Fibroblast of lung (primary cell): ENCODE results near the gene LSAMP. TPM values are rescaled to one million over a fixed set of nuclear protein-coding genes. Genes with fewer than 3 reads are reported as not detected.

Source experiments
- DNase-seq, 2 donors: peaks; one replicate each; pipeline versions ENCODE4 v3.0.0 to v3.0.0-alpha.2; 2010; ENCODE audit warnings: low read depth in 2 of 2
- H2AFZ ChIP-seq: 2 replicates; pipeline ENCODE4 v1.5.1; 2012; ENCODE audit warnings: low read length, control low read depth, inconsistent platforms
- H3K27ac ChIP-seq: 2 replicates; pipeline ENCODE4 v1.5.1; 2011; ENCODE audit warnings: low read length, control low read depth; ENCODE audit not compliant: insufficient read depth
- H3K27me3 ChIP-seq: 2 replicates; pipeline ENCODE4 v1.5.1; 2011; ENCODE audit warnings: mild to moderate bottlenecking, low read length; ENCODE audit not compliant: control insufficient read depth, insufficient read depth
- H3K36me3 ChIP-seq: 2 replicates; pipeline ENCODE4 v1.5.1; 2011; ENCODE audit warnings: low read length; ENCODE audit not compliant: control insufficient read depth, insufficient read depth
- H3K4me1 ChIP-seq: 2 replicates; pipeline ENCODE4 v1.5.1; 2011; ENCODE audit warnings: low read length; ENCODE audit not compliant: control insufficient read depth, insufficient read depth; ENCODE audit errors: extremely low read depth
- H3K4me2 ChIP-seq: 2 replicates; pipeline ENCODE4 v1.5.1; 2011; ENCODE audit warnings: low read length, control low read depth; ENCODE audit not compliant: insufficient read depth; ENCODE audit errors: extremely low read depth
- H3K4me3 ChIP-seq, 4 experiments: fragments of 200-600 bp in 1 of 4; sonication (generic) in 1 of 4; replicated peaks in 1 of 4; 2 replicates each; pipeline ENCODE4 v1.5.1; 2011 to 2016; ENCODE audit warnings: low read length in 4 of 4, low read depth in 3 of 4, mild to moderate bottlenecking in 3 of 4, control low read depth in 2 of 4, inconsistent platforms in 1 of 4, mixed read lengths in 1 of 4; ENCODE audit not compliant: insufficient read depth in 1 of 4; ENCODE audit errors: control extremely low read depth in 1 of 4
- H3K79me2 ChIP-seq: 2 replicates; pipeline ENCODE4 v1.5.1; 2012; ENCODE audit warnings: mild to moderate bottlenecking, low read length, inconsistent platforms; ENCODE audit not compliant: control insufficient read depth, insufficient read depth
- H3K9ac ChIP-seq: 2 replicates; pipeline ENCODE4 v1.5.1; 2011; ENCODE audit warnings: mild to moderate bottlenecking, low read length, control low read depth; ENCODE audit not compliant: insufficient read depth
- H3K9me3 ChIP-seq: 2 replicates; pipeline ENCODE4 v1.5.1; 2012; ENCODE audit warnings: low read depth, low read length; ENCODE audit not compliant: control insufficient read depth, insufficient read depth
- H4K20me1 ChIP-seq: 2 replicates; pipeline ENCODE4 v1.5.1; 2011; ENCODE audit warnings: low read length; ENCODE audit not compliant: control insufficient read depth, insufficient read depth; ENCODE audit errors: extremely low read depth
- EZH2 ChIP-seq: IDR thresholded peaks from 2 replicates; pipeline ENCODE4 v1.5.1; 2012; ENCODE audit warnings: low read length, control low read depth, mild to moderate bottlenecking; ENCODE audit errors: missing control alignments
- polyA plus RNA-seq, 2 donors: library from polyadenylated mRNA; depleted of rRNA in 1 of 2; stranded (reverse) in 1 of 2; unstranded in 1 of 2; fragments of >200 nt; gene quantifications; 2 replicates each; pipeline ENCODE4 v1.2.1, GENCODE V29; 2011 to 2012; ENCODE audit warnings: missing spikeins in 1 of 2
- total RNA-seq: library from RNA; depleted of rRNA; stranded (reverse); fragments of >200 nt; gene quantifications from 2 replicates; pipeline ENCODE4 v1.2.1, GENCODE V29; 2014
- TF ChIP-seq, protein P1 (sequence below), 2 donors: IDR thresholded peaks in 1 of 2; conservative IDR thresholded peaks in 1 of 2; 1 replicate in 1 of 2; 2 replicates in 1 of 2; pipeline ENCODE4 v1.5.1; 2011 to 2012; ENCODE audit warnings: low read length in 2 of 2, control low read depth in 1 of 2, inconsistent platforms in 1 of 2, low read depth in 1 of 2, mild to moderate bottlenecking in 1 of 2

LSAMP gene
- total and polyA plus RNA-seq, 2 donors (not counting 1 experiment from before 2014, with no cell fraction given): 4.8 to 5.9 TPM

- H3K4me3 ChIP-seq: no peak overlapping the region
- no peaks in the 10 kb centered on the region for H4K20me1 ChIP-seq
- TF ChIP-seq, protein P1, sequence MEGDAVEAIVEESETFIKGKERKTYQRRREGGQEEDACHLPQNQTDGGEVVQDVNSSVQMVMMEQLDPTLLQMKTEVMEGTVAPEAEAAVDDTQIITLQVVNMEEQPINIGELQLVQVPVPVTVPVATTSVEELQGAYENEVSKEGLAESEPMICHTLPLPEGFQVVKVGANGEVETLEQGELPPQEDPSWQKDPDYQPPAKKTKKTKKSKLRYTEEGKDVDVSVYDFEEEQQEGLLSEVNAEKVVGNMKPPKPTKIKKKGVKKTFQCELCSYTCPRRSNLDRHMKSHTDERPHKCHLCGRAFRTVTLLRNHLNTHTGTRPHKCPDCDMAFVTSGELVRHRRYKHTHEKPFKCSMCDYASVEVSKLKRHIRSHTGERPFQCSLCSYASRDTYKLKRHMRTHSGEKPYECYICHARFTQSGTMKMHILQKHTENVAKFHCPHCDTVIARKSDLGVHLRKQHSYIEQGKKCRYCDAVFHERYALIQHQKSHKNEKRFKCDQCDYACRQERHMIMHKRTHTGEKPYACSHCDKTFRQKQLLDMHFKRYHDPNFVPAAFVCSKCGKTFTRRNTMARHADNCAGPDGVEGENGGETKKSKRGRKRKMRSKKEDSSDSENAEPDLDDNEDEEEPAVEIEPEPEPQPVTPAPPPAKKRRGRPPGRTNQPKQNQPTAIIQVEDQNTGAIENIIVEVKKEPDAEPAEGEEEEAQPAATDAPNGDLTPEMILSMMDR (conservative IDR thresholded peaks at IDR 0.05 in 1 of 2, IDR thresholded peaks at IDR 0.05 in 1 of 2; ENCODE audit: low read depth in 1 of 2, low read length in 2 of 2): no peak
- TF ChIP-seq EZH2: no peak
- no peak overlapping the region for H3K27ac ChIP-seq
- no peak overlapping the region for H3K4me2 ChIP-seq
- H3K79me2 ChIP-seq: no peaks in the 10 kb centered on the region
- no peaks in the 10 kb centered on the region for H3K27me3 ChIP-seq
- no peaks in the 10 kb centered on the region for H3K9me3 ChIP-seq
- H3K36me3 ChIP-seq: no peaks in the 10 kb centered on the region
- H3K4me1 ChIP-seq: no peaks in the 10 kb centered on the region
- no peak overlapping the region for H2AFZ ChIP-seq
- no peak for DNase-seq
- no peak overlapping the region for H3K9ac ChIP-seq
These were observed 145.6 kb downstream of the LSAMP start for GRCh38 chr3:116299646-116300081.

DNA sequence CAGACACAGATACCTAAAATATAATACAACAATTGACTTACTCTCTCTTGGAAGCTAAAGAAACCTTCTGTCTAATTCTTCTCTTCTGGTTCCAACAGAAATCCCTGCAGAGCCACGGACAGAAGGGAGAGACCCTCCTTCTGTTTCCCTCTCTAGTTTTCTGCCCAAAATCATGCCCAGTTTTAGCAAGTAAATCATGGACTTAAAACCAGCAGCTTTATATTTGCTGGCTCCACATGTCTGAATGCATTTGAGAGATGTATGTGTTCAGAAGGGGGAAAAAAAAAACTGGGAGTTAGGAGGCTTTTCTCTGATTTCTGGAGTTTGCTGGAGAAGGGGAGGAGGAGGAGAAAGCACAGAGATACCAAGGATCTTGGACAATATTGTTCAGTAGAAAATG is 147.1 kb downstream of the LSAMP start:
- H3K9ac ChIP-seq: no peak overlapping the region
- TF ChIP-seq, protein P1 (conservative IDR thresholded peaks at IDR 0.05 in 1 of 2, IDR thresholded peaks at IDR 0.05 in 1 of 2; ENCODE audit: low read depth in 1 of 2, low read length in 2 of 2): peak in 1 of 2 donors; percentile 2
- no peak for TF ChIP-seq EZH2
- no peaks in the 10 kb centered on the region for H4K20me1 ChIP-seq
- no peaks in the 10 kb centered on the region for H3K79me2 ChIP-seq
- H3K4me1 ChIP-seq: no peaks in the 10 kb centered on the region
- no peak overlapping the region for H2AFZ ChIP-seq
- H3K27me3 ChIP-seq: no peaks in the 10 kb centered on the region
- DNase-seq: no peak
- H3K9me3 ChIP-seq: no peaks in the 10 kb centered on the region
- H3K27ac ChIP-seq: no peak overlapping the region
- no peak overlapping the region for H3K4me2 ChIP-seq
- H3K4me3 ChIP-seq: no peak overlapping the region
- no peaks in the 10 kb centered on the region for H3K36me3 ChIP-seq

DNA sequence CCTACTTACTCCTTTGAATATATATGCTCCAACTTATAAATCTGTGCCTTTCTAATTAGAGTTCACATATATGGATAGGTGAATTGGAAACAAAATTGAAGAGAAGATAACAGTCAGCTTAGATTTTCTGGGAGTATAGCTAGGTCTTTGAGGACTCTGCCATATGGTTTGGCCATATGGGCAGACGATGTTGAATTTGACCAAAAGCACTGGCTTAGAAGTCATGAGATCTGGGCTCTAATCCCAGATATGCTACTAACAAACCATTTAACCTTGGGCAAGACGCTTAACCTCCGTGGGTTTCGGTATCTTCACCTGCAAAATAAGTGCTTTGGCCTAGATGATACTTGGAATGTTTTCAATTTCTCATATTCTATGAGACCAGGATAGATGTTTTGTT is 154.1 kb downstream of the LSAMP start:
- Histone ChIP-seq H3K9me3 (no peaks in the 10 kb centered on the region), H3K79me2 (no peaks in the 10 kb centered on the region), H3K27me3 (no peaks in the 10 kb centered on the region), H3K4me1 (no peaks in the 10 kb centered on the region), H2AFZ (no peak overlapping the region), H3K9ac (no peak overlapping the region), H3K36me3 (no peaks in the 10 kb centered on the region), H3K4me2 (no peak overlapping the region), H3K27ac (no peak overlapping the region), H4K20me1 (no peaks in the 10 kb centered on the region), H3K4me3 (no peak overlapping the region)
- no peak for DNase-seq
- TF ChIP-seq, protein P1 (conservative IDR thresholded peaks at IDR 0.05 in 1 of 2, IDR thresholded peaks at IDR 0.05 in 1 of 2; ENCODE audit: low read depth in 1 of 2, low read length in 2 of 2): no peak
